GM21825 (cell line): Measurements from ENCODE around the gene FAM111B.
"Not testable (repeated sequence)": the region's sequence is repeated elsewhere in the genome, so short reads cannot be mapped to it uniquely, and the experiment has no call there.

Source experiments
- ATAC-seq: cut with Tn5 transposase; IDR thresholded peaks from one replicate; pipeline ENCODE4 v1.9.1; 2021; ENCODE audit warnings: mild to moderate bottlenecking, moderate library complexity; ENCODE audit not compliant: unreplicated experiment

The FAM111B gene

GRCh38 chr11:59102259-59102765 is 4.7 kb upstream of the FAM111B start:
- peak; percentile 62 for ATAC-seq

- ATAC-seq = peak; percentile 30
These were observed 684 bp downstream of the FAM111B start for GRCh38 chr11:59107721-59108120.

GRCh38 chr11:59112494-59112893 is 5.5 kb downstream of the FAM111B start:
- no peak for ATAC-seq

- no peak for ATAC-seq
These were observed 7.3 kb downstream of the FAM111B start for GRCh38 chr11:59114344-59114743.

GRCh38 chr11:59115553-59115952 is 8.5 kb downstream of the FAM111B start:
- no peak for ATAC-seq

GRCh38 chr11:59117774-59118173 is 10.7 kb downstream of the FAM111B start:
- no peak for ATAC-seq

- ATAC-seq = no peak
These were observed 12.8 kb downstream of the FAM111B start for GRCh38 chr11:59119826-59120225.

- peak; percentile 97 for ATAC-seq
These were observed 28.8 kb downstream of the FAM111B start for GRCh38 chr11:59135648-59136461.

GRCh38 chr11:59136551-59136950 is 29.5 kb downstream of the FAM111B start:
- ATAC-seq = not testable (repeated sequence)

GRCh38 chr11:59137190-59137589 is 30.2 kb downstream of the FAM111B start:
- no peak for ATAC-seq

- ATAC-seq = no peak
These were observed 31.6 kb downstream of the FAM111B start for GRCh38 chr11:59138643-59139042.

- no peak for ATAC-seq
These were observed 34.2 kb downstream of the FAM111B start for GRCh38 chr11:59141191-59141590.

- no peak for ATAC-seq
These were observed 34.8 kb downstream of the FAM111B start for GRCh38 chr11:59141673-59142460.

GRCh38 chr11:59142530-59143507 is 35.8 kb downstream of the FAM111B start, which contains the start of gene FAM111A:
Gene FAM111A (plus strand): TSS chr11:59142856. CDS start chr11:59148873, 6,017 bp downstream.
- ATAC-seq = peak; percentile 64

- no peak for ATAC-seq
These were observed 37.1 kb downstream of the FAM111B start for GRCh38 chr11:59144096-59144495.

- ATAC-seq = peak; percentile 55
These were observed 37.7 kb downstream of the FAM111B start for GRCh38 chr11:59144579-59145345.

GRCh38 chr11:59145534-59145933 is 38.5 kb downstream of the FAM111B start:
- ATAC-seq = no peak

GRCh38 chr11:59151761-59152160 is 44.7 kb downstream of the FAM111B start:
- ATAC-seq = no peak

GRCh38 chr11:59152312-59152951 is 45.4 kb downstream of the FAM111B start:
- peak; percentile 78 for ATAC-seq
